PC-3 (cell line): ENCODE data around the gene WHRN. TPM values are rescaled to one million over a fixed set of nuclear protein-coding genes. Genes with fewer than 3 reads are reported as not detected.
A peak's percentile ranks its signal among the peaks of the same experiment; 100 is the strongest.

Source experiments
- ATAC-seq: fragments of 200-7000 bp; cut with Tn5 transposase; 2 replicates; pipeline ENCODE4 v1.9.1; 2020; ENCODE audit warnings: mild to moderate bottlenecking, moderate library complexity
- BruUV-seq: library from RNA; stranded (reverse); fragments of 400-500 nt; replicated peaks from 2 replicates; lab custom pipeline; 2021; lab: Mats Ljungman, UMichigan
- CTCF ChIA-PET: fragments of 300-600 bp; sonication (Branson Sonifier 250); formaldehyde crosslinking; loops from one replicate; lab custom pipeline; 2022; ENCODE audit warnings: antibody characterized with exemption; lab: Charles Lee
- POLR2A ChIA-PET: fragments of 300-600 bp; sonication (Branson Sonifier 250); formaldehyde crosslinking; loops from one replicate; lab custom pipeline; 2022; ENCODE audit warnings: antibody characterized with exemption; ENCODE audit not compliant: unreplicated experiment; lab: Charles Lee
- DNase-seq: peaks from one replicate; pipeline ENCODE4 v3.0.0-alpha.2; 2015
- H2AFZ ChIP-seq: fragments of 300-600 bp; sonication (generic); 2 replicates; pipeline ENCODE4 v1.6.0; 2016; ENCODE audit warnings: antibody characterized with exemption, low read length
- H3F3A ChIP-seq: fragments of 300-600 bp; sonication (generic); one replicate; pipeline ENCODE4 v1.6.0; 2017; ENCODE audit warnings: antibody characterized with exemption, low read length, control low read depth, mild to moderate bottlenecking; ENCODE audit not compliant: unreplicated experiment
- H3K27ac ChIP-seq: fragments of 300-600 bp; sonication (generic); 2 replicates; pipeline ENCODE4 v1.5.1; 2016; ENCODE audit warnings: mild to moderate bottlenecking, low read length
- H3K27me3 ChIP-seq: fragments of 300-600 bp; sonication (generic); 2 replicates; pipeline ENCODE4 v1.6.1; 2016; ENCODE audit warnings: low read length, mixed read lengths
- H3K36me3 ChIP-seq: fragments of 300-600 bp; sonication (generic); 2 replicates; pipeline ENCODE4 v1.6.1; 2016; ENCODE audit warnings: low read depth, mixed run types, low read length, mixed read lengths
- H3K4me1 ChIP-seq: fragments of 300-600 bp; sonication (generic); 2 replicates; pipeline ENCODE4 v1.5.1; 2016; ENCODE audit warnings: low read length; ENCODE audit not compliant: insufficient read depth
- H3K4me2 ChIP-seq: fragments of 300-600 bp; sonication (generic); 2 replicates; pipeline ENCODE4 v1.6.0; 2016; ENCODE audit warnings: low read length
- H3K4me3 ChIP-seq: fragments of 300-600 bp; sonication (generic); 2 replicates; pipeline ENCODE4 v1.5.1; 2016; ENCODE audit warnings: mild to moderate bottlenecking, low read length, mixed read lengths
- H3K79me2 ChIP-seq: fragments of 300-600 bp; sonication (generic); 2 replicates; pipeline ENCODE4 v1.6.1; 2017; ENCODE audit warnings: low read length, mixed read lengths
- H3K9ac ChIP-seq: fragments of 300-600 bp; sonication (generic); 2 replicates; pipeline ENCODE4 v1.6.0; 2016; ENCODE audit warnings: mild to moderate bottlenecking, low read length
- H3K9me2 ChIP-seq: fragments of 300-600 bp; sonication (generic); replicated peaks from 2 replicates; pipeline ENCODE4 v1.6.1; 2016; ENCODE audit warnings: mixed run types, low read length, mixed read lengths
- H3K9me3 ChIP-seq: fragments of 300-600 bp; sonication (generic); 2 replicates; pipeline ENCODE4 v1.6.1; 2016; ENCODE audit warnings: low read length, mixed read lengths
- H4K20me1 ChIP-seq: fragments of 300-600 bp; sonication (generic); 2 replicates; pipeline ENCODE4 v1.6.1; 2016; ENCODE audit warnings: low read length, mixed read lengths
- CTCF ChIP-seq: fragments of 300-600 bp; sonication (generic); conservative IDR thresholded peaks from 2 replicates; pipeline ENCODE4 v1.5.1; 2017; ENCODE audit warnings: antibody characterized with exemption, low read depth, mild to moderate bottlenecking, low read length
- EZH2 ChIP-seq: fragments of 300-600 bp; sonication (generic); IDR thresholded peaks from one replicate; pipeline ENCODE4 v1.6.1; 2017; ENCODE audit warnings: antibody characterized with exemption, mild to moderate bottlenecking, low read length; ENCODE audit not compliant: unreplicated experiment
- EZH2phosphoT487 ChIP-seq: fragments of 300-600 bp; sonication (generic); IDR thresholded peaks from 2 replicates; pipeline ENCODE4 v1.6.1; 2018; ENCODE audit warnings: mild to moderate bottlenecking, antibody characterized with exemption, low read length, borderline replicate concordance
- intact Hi-C: fragments of 100-400 bp; cut with micrococcal nuclease; formaldehyde crosslinking; loops from 2 replicates; pipeline ENCODE4 v1.9.0; 2023
- total RNA-seq: library from RNA; depleted of rRNA; stranded (reverse); fragments of >200 nt; gene quantifications from 2 replicates; pipeline ENCODE4 v1.2.3, GENCODE V29; 2014

The WHRN gene
- total RNA-seq, 1 experiment from 2014 or later = 10.5 TPM

DNA sequence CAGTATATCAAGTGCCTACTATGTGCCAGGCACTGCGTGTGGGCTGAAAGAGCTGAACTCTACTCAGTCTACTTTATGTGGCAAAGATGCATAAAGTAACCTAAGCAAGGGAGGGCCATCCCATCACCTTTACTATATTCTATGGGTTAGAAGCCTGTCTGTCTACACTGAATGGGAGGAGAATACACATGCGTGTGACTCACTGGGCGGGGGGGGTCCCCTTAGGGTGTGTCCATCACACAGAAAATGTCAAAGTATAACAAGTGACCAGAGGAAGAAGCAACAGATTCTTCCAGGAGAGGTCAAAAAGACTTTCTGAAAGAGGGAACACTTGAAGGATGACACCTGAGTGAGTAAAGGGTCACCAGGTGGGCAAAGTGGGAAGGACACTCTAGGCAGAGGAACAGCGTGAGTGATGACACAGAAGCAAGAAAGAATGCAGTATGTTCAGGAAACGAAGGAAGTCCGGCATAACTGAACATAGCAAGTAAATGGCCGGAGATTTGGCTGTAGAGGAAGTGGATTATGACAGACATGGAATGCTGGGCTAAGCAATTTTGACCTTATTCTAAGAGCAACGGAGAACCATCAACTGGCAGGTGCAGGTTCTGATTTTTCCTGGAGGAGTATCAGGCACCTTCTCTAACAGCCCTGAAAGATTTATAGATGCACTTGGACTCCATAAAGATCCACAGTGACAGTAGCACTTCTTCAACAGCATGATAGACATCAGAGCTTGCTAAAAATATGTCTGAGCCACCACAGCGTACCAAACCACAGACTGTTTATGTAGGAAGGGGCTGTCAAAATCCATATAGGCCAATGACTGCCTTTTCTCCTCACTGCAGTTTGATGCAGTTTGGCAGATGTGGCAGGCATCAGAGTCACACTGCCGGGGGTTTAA lies 8.0 kb upstream of the WHRN start:
- 0 out of 2 replicates have a peak overlapping the region, but pooled peaks have one; percentile 8 for H3K9ac ChIP-seq
- no peaks in the 10 kb centered on the region for H3F3A ChIP-seq
- H3K4me3 ChIP-seq = peak overlapping the region; percentile 50
- H3K9me3 ChIP-seq = no peaks in the 10 kb centered on the region
- H3K4me2 ChIP-seq = peak overlapping the region; percentile 74
- H4K20me1 ChIP-seq = no peaks in the 10 kb centered on the region
- TF ChIP-seq EZH2phosphoT487 (no peak), CTCF (no peak), EZH2 (no peak)
- ATAC-seq (peak; percentile 95), DNase-seq (peak; percentile 62)
- no peaks in the 10 kb centered on the region for H3K79me2 ChIP-seq
- H3K36me3 ChIP-seq = no peaks in the 10 kb centered on the region
- peaks cover 14% of the 10 kb centered on the region for H3K4me1 ChIP-seq
- peak overlapping the region; percentile 53 for H3K27ac ChIP-seq
- peak overlapping the region; percentile 74 for H2AFZ ChIP-seq
- TSS peak; percentile 94 for BruUV-seq
- H3K27me3 ChIP-seq = no peaks in the 10 kb centered on the region
- CTCF ChIA-PET = no interaction called here
- POLR2A ChIA-PET = no interaction called here
- intact Hi-C loops = no loop called here
- H3K9me2 ChIP-seq = no peaks in the 10 kb centered on the region

- TF ChIP-seq EZH2 (no peak), EZH2phosphoT487 (no peak), CTCF (no peak)
- Histone ChIP-seq H3K27ac (no peak overlapping the region), H2AFZ (no peak overlapping the region), H3K9ac (no peak overlapping the region), H4K20me1 (no peaks in the 10 kb centered on the region), H3K9me2 (no peaks in the 10 kb centered on the region), H3K4me2 (no peak overlapping the region), H3K79me2 (no peaks in the 10 kb centered on the region), H3K9me3 (no peaks in the 10 kb centered on the region), H3F3A (no peaks in the 10 kb centered on the region), H3K27me3 (no peaks in the 10 kb centered on the region), H3K36me3 (no peaks in the 10 kb centered on the region), H3K4me1 (peaks cover 14% of the 10 kb centered on the region), H3K4me3 (no peak overlapping the region)
- BruUV-seq = no TSS peak
- no peak for DNase-seq
- no peak for ATAC-seq
- ChIA-PET CTCF (no interaction called here), POLR2A (no interaction called here)
- intact Hi-C loops = no loop called here
These were observed 7.0 kb upstream of the WHRN start for GRCh38 chr9:114511978-114512874.
